Stimulated activated naive CD8-positive, alpha-beta T cell treated with anti-CD3 and anti-CD28 coated beads, Interleukin-15, Interleukin-2, amounts not matched to agents 100 ng/mL and 50 ng/mL, for 24 hours (primary cell): Measurements from ENCODE around the gene RNGTT.
"Not testable (repeated sequence)": the region's sequence is repeated elsewhere in the genome, so short reads cannot be mapped to it uniquely, and the experiment has no call there.

Source experiments
- H3K27ac Mint-ChIP-seq: one replicate; pipeline ENCODE4 v1.8.0; 2021; ENCODE audit warnings: mild to moderate bottlenecking, mixed read lengths
- H3K27me3 Mint-ChIP-seq: one replicate; pipeline ENCODE4 v1.8.0; 2021; ENCODE audit warnings: mixed read lengths
- H3K36me3 Mint-ChIP-seq: one replicate; pipeline ENCODE4 v1.8.0; 2021; ENCODE audit warnings: low read depth, mixed read lengths
- H3K4me1 Mint-ChIP-seq: one replicate; pipeline ENCODE4 v1.8.0; 2021; ENCODE audit warnings: low read depth, mixed read lengths
- H3K4me3 Mint-ChIP-seq: one replicate; pipeline ENCODE4 v1.8.0; 2021; ENCODE audit warnings: mild to moderate bottlenecking, mixed read lengths
- H3K9me3 Mint-ChIP-seq: one replicate; pipeline ENCODE4 v1.8.0; 2021; ENCODE audit warnings: mixed read lengths

RNGTT gene

GRCh38 chr6:88907148-88907547 is 56.3 kb downstream of the RNGTT start:
- H3K27ac Mint-ChIP-seq, H3K27me3 Mint-ChIP-seq, H3K9me3 Mint-ChIP-seq, H3K4me3 Mint-ChIP-seq: not testable (repeated sequence)
- Mint-ChIP-seq H3K4me1 (peaks cover 37% of the 10 kb centered on the region), H3K36me3 (peaks cover 54% of the 10 kb centered on the region)

- no peak overlapping the region for H3K27ac Mint-ChIP-seq
Measured at GRCh38 chr6:88899569-88900316, 63.7 kb downstream of the RNGTT start.

GRCh38 chr6:88895911-88896310 is 67.5 kb downstream of the RNGTT start:
- Mint-ChIP-seq H3K36me3 (peaks cover 17% of the 10 kb centered on the region), H3K9me3 (no peaks in the 10 kb centered on the region), H3K27me3 (no peaks in the 10 kb centered on the region), H3K27ac (no peak overlapping the region), H3K4me1 (no peaks in the 10 kb centered on the region), H3K4me3 (no peak overlapping the region)

More at GRCh38 chr6:88899569-88900316, 63.7 kb downstream of the RNGTT start:
- H3K27me3 Mint-ChIP-seq = no peaks in the 10 kb centered on the region
- H3K36me3 Mint-ChIP-seq = peaks cover 36% of the 10 kb centered on the region
- H3K4me3 Mint-ChIP-seq = no peak overlapping the region
- no peaks in the 10 kb centered on the region for H3K9me3 Mint-ChIP-seq
- H3K4me1 Mint-ChIP-seq = no peaks in the 10 kb centered on the region

- Mint-ChIP-seq H3K27ac (no peak overlapping the region), H3K36me3 (peaks cover 33% of the 10 kb centered on the region), H3K27me3 (no peaks in the 10 kb centered on the region), H3K4me1 (no peaks in the 10 kb centered on the region), H3K9me3 (no peaks in the 10 kb centered on the region), H3K4me3 (no peak overlapping the region)
Measured at GRCh38 chr6:88890860-88891845, 72.3 kb downstream of the RNGTT start.

- Mint-ChIP-seq H3K9me3 (no peaks in the 10 kb centered on the region), H3K4me1 (no peaks in the 10 kb centered on the region), H3K27ac (no peak overlapping the region), H3K36me3 (peaks cover 39% of the 10 kb centered on the region), H3K4me3 (no peak overlapping the region), H3K27me3 (no peaks in the 10 kb centered on the region)
Measured at GRCh38 chr6:88890394-88890793, 73.0 kb downstream of the RNGTT start.

GRCh38 chr6:88884361-88884760 is 79.1 kb downstream of the RNGTT start:
- Mint-ChIP-seq H3K27ac (peak overlapping the region; percentile 42), H3K27me3 (no peaks in the 10 kb centered on the region), H3K36me3 (peaks cover 46% of the 10 kb centered on the region), H3K4me3 (no peak overlapping the region), H3K4me1 (peaks cover 5% of the 10 kb centered on the region), H3K9me3 (no peaks in the 10 kb centered on the region)

- Mint-ChIP-seq H3K27me3 (no peaks in the 10 kb centered on the region), H3K4me1 (peaks cover 5% of the 10 kb centered on the region)
Measured at GRCh38 chr6:88882536-88882935, 80.9 kb downstream of the RNGTT start.

GRCh38 chr6:88881451-88881850 is 82.0 kb downstream of the RNGTT start:
- H3K9me3 Mint-ChIP-seq = no peaks in the 10 kb centered on the region
- no peak overlapping the region for H3K27ac Mint-ChIP-seq
- H3K36me3 Mint-ChIP-seq = peaks cover 31% of the 10 kb centered on the region
- no peaks in the 10 kb centered on the region for H3K27me3 Mint-ChIP-seq
- no peak overlapping the region for H3K4me3 Mint-ChIP-seq
- peaks cover 5% of the 10 kb centered on the region for H3K4me1 Mint-ChIP-seq

More at GRCh38 chr6:88882536-88882935, 80.9 kb downstream of the RNGTT start:
- H3K4me3 Mint-ChIP-seq = no peak overlapping the region
- no peaks in the 10 kb centered on the region for H3K9me3 Mint-ChIP-seq
- H3K36me3 Mint-ChIP-seq = peaks cover 39% of the 10 kb centered on the region
- no peak overlapping the region for H3K27ac Mint-ChIP-seq

- no peak overlapping the region for H3K4me3 Mint-ChIP-seq
- H3K9me3 Mint-ChIP-seq = no peaks in the 10 kb centered on the region
Measured at GRCh38 chr6:88880021-88880420, 83.4 kb downstream of the RNGTT start.

GRCh38 chr6:88877893-88878292 is 85.5 kb downstream of the RNGTT start:
- Mint-ChIP-seq H3K27ac (no peak overlapping the region), H3K36me3 (peaks cover 5% of the 10 kb centered on the region), H3K4me3 (no peak overlapping the region), H3K27me3 (no peaks in the 10 kb centered on the region), H3K4me1 (peaks cover 3% of the 10 kb centered on the region), H3K9me3 (no peaks in the 10 kb centered on the region)

More at GRCh38 chr6:88880021-88880420, 83.4 kb downstream of the RNGTT start:
- Mint-ChIP-seq H3K27ac (no peak overlapping the region), H3K36me3 (peaks cover 19% of the 10 kb centered on the region), H3K4me1 (peaks cover 5% of the 10 kb centered on the region), H3K27me3 (no peaks in the 10 kb centered on the region)

- Mint-ChIP-seq H3K4me3 (no peak overlapping the region), H3K27ac (peak overlapping the region; percentile 12), H3K9me3 (no peaks in the 10 kb centered on the region), H3K4me1 (peaks cover 16% of the 10 kb centered on the region), H3K36me3 (peaks cover 3% of the 10 kb centered on the region), H3K27me3 (no peaks in the 10 kb centered on the region)
Measured at GRCh38 chr6:88872962-88873361, 90.5 kb downstream of the RNGTT start.

GRCh38 chr6:88871498-88871897 is 91.9 kb downstream of the RNGTT start:
- Mint-ChIP-seq H3K27me3 (no peaks in the 10 kb centered on the region), H3K9me3 (no peaks in the 10 kb centered on the region), H3K27ac (no peak overlapping the region), H3K4me1 (peaks cover 22% of the 10 kb centered on the region), H3K4me3 (no peak overlapping the region), H3K36me3 (peaks cover 5% of the 10 kb centered on the region)

GRCh38 chr6:88870717-88871330 is 92.6 kb downstream of the RNGTT start:
- Mint-ChIP-seq H3K27ac (no peak overlapping the region), H3K36me3 (peaks cover 12% of the 10 kb centered on the region), H3K4me1 (peaks cover 28% of the 10 kb centered on the region), H3K27me3 (no peaks in the 10 kb centered on the region), H3K9me3 (no peaks in the 10 kb centered on the region), H3K4me3 (no peak overlapping the region)

- Mint-ChIP-seq H3K4me3 (no peak overlapping the region), H3K36me3 (peaks cover 12% of the 10 kb centered on the region), H3K27ac (no peak overlapping the region), H3K9me3 (no peaks in the 10 kb centered on the region), H3K27me3 (no peaks in the 10 kb centered on the region), H3K4me1 (peaks cover 41% of the 10 kb centered on the region)
Measured at GRCh38 chr6:88869263-88870020, 94.0 kb downstream of the RNGTT start.
